Measurements from ENCODE around the gene ADAMTSL3.

DNA sequence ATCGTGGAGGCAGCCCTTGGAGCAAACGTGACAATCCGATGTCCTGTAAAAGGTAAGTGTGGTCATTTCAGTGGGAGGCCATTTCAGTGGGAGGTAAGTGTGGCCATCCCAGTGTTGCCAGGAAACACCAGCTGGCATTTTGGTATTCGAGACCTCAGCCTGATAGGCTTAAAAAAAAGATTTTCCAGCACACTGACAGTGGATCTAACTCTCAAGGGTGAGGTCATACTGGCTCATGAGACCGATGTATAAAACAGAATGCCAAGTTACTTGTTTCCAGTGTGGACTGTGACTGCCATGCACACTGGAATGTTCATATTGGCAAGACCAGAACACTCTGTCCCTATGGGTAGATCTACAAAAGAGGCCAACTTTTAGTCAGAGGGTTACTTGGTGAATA lies 337.2 kb downstream of the ADAMTSL3 start:
- TF ChIP-seq FOXM1 (IDR thresholded peaks at IDR 0.05; ENCODE audit: borderline replicate concordance) (no peak), ARNT (IDR thresholded peaks at IDR 0.05) (no peak), BHLHE40 (IDR thresholded peaks at IDR 0.05; ENCODE audit: borderline replicate concordance) (no peak), CTBP1 (IDR thresholded peaks at IDR 0.05; ENCODE audit: borderline replicate concordance) (no peak), SUZ12 (IDR thresholded peaks at IDR 0.05) (no peak), HDGF (IDR thresholded peaks at IDR 0.05; ENCODE audit: borderline replicate concordance) (no peak), ELF4 (IDR thresholded peaks at IDR 0.05) (no peak), TARDBP (IDR thresholded peaks at IDR 0.05) (no peak), ZNF384 (IDR thresholded peaks at IDR 0.05) (no peak), L3MBTL2 (conservative IDR thresholded peaks at IDR 0.05) (no peak), FOXA1 (IDR thresholded peaks at IDR 0.05) (no peak), SP1 (IDR thresholded peaks at IDR 0.05) (no peak)
- TF ChIP-seq, protein P1, sequence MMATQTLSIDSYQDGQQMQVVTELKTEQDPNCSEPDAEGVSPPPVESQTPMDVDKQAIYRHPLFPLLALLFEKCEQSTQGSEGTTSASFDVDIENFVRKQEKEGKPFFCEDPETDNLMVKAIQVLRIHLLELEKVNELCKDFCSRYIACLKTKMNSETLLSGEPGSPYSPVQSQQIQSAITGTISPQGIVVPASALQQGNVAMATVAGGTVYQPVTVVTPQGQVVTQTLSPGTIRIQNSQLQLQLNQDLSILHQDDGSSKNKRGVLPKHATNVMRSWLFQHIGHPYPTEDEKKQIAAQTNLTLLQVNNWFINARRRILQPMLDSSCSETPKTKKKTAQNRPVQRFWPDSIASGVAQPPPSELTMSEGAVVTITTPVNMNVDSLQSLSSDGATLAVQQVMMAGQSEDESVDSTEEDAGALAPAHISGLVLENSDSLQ (IDR thresholded peaks at IDR 0.05), result no peak

Data from HEK293T (cell line).